Measurements from ENCODE around the gene ARHGAP26.

DNA sequence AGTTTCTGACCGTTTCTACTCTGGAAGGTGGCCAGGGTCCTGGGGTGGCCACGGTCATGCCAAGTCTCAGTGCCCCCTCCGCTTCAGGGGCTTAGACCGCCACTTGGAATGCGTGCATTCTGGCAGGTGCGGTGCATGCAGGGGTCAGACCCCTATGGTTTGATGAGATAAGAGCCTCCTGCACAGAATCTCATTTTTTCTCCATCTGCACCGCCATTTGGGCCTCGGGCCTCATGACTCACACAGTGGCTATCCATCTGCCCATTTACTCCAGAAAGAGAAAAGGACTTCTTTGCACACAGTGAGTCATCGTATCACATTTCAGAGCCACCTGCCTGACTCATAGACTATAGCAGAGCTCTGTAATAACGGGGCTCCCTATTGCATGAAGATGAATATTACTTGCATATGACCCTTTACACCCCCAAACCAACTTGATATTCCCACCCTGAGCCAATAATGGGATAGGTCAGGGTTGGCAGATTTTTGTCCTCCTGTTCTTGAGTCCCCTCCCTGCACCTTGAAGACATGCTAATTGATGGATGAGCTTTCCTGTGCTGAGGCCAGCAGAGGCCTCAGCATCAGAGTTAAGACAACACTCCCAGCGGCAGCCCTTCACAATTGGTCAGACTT is 475.9 kb downstream of the ARHGAP26 start:
- no peak for TF ChIP-seq POLR2A (IDR thresholded peaks at IDR 0.05; ENCODE audit: borderline replicate concordance, extremely low read depth, insufficient read depth, insufficient read length)
- no peak for TF ChIP-seq ATF3 (IDR thresholded peaks at IDR 0.05)
- TF ChIP-seq RAD21 (IDR thresholded peaks at IDR 0.05; ENCODE audit: low read depth): no peak
- TF ChIP-seq, protein P1, sequence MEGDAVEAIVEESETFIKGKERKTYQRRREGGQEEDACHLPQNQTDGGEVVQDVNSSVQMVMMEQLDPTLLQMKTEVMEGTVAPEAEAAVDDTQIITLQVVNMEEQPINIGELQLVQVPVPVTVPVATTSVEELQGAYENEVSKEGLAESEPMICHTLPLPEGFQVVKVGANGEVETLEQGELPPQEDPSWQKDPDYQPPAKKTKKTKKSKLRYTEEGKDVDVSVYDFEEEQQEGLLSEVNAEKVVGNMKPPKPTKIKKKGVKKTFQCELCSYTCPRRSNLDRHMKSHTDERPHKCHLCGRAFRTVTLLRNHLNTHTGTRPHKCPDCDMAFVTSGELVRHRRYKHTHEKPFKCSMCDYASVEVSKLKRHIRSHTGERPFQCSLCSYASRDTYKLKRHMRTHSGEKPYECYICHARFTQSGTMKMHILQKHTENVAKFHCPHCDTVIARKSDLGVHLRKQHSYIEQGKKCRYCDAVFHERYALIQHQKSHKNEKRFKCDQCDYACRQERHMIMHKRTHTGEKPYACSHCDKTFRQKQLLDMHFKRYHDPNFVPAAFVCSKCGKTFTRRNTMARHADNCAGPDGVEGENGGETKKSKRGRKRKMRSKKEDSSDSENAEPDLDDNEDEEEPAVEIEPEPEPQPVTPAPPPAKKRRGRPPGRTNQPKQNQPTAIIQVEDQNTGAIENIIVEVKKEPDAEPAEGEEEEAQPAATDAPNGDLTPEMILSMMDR (IDR thresholded peaks at IDR 0.05 in 2 of 3, conservative IDR thresholded peaks at IDR 0.05 in 1 of 3; ENCODE audit: borderline replicate concordance in 1 of 3, insufficient read depth in 1 of 3, low read depth in 2 of 3, low read length in 2 of 3): no peak
- TF ChIP-seq EGR1 (IDR thresholded peaks at IDR 0.05; ENCODE audit: low read depth): no peak
- peak; percentile 69; the same call in 1 of the 2 replicates for TF ChIP-seq POLR2AphosphoS5 (IDR thresholded peaks at IDR 0.05; ENCODE audit: low read depth, low read length)
